Right atrium auricular region (tissue), 2 donors: ENCODE measurements around the gene ELP1. TPM values are rescaled to one million over a fixed set of nuclear protein-coding genes. Genes with fewer than 3 reads are reported as not detected.

Experiments used
- DNase-seq: peaks from one replicate; pipeline ENCODE4 v3.0.0-alpha.2; 2019; ENCODE audit warnings: low spot score
- H3K27ac ChIP-seq, 2 donors: fragments of 200-600 bp; sonication (generic); 1 replicate in 1 of 2; 2 replicates in 1 of 2; pipeline ENCODE4 v1.5.1; 2016 to 2019
- H3K27me3 ChIP-seq, 2 donors: fragments of 200-600 bp; sonication (generic); one replicate each; pipeline versions ENCODE4 v1.5.1 to v1.6.0; 2017 to 2019
- H3K36me3 ChIP-seq: fragments of 200-600 bp; sonication (generic); one replicate; pipeline ENCODE4 v1.5.1; 2016
- H3K4me1 ChIP-seq, 2 donors: fragments of 200-600 bp; sonication (generic); one replicate each; pipeline versions ENCODE4 v1.5.1 to v1.6.0; 2017 to 2019
- H3K4me3 ChIP-seq, 2 donors: fragments of 200-600 bp; sonication (generic); 1 replicate in 1 of 2; 2 replicates in 1 of 2; pipeline ENCODE4 v1.5.1; 2017 to 2019; ENCODE audit warnings: mild to moderate bottlenecking in 1 of 2, moderate library complexity in 1 of 2
- H3K9me3 ChIP-seq, 2 donors: fragments of 200-600 bp; sonication (generic); one replicate each; pipeline ENCODE4 v1.5.1; 2019
- CTCF ChIP-seq, 2 donors: fragments of 200-600 bp; sonication (generic); IDR thresholded peaks; one replicate each; pipeline ENCODE4 v1.5.1; 2019; ENCODE audit warnings: antibody characterized with exemption in 2 of 2
- total RNA-seq, 2 donors: library from RNA; depleted of rRNA; stranded (reverse); fragments of >200 nt; gene quantifications; one replicate each; pipeline ENCODE4 v1.1.0, GENCODE V29; 2016

ELP1 gene
- 10 to 100 TPM; 14.7 to 22.1 TPM for total RNA-seq

GRCh38 chr9:108933718-108934322 lies at the start of gene ELP1:
TSS of gene ELP1 (minus strand) at chr9:108934124. CDS start at chr9:108931146, 2,978 bp downstream.
- peaks cover 0 to 19% of the 10 kb centered on the region in 2 donors for H3K4me1 ChIP-seq
- H3K27ac ChIP-seq = peak within 1 kb of the TSS; percentile 87 to 91
- H3K36me3 ChIP-seq = peaks cover 8% of the 10 kb centered on the region
- peak in 1 of 2 donors; percentile 45 for TF ChIP-seq CTCF (IDR thresholded peaks at IDR 0.05)
- H3K4me3 ChIP-seq = peak within 1 kb of the TSS; percentile 78 to 79
- H3K9me3 ChIP-seq = no peaks in the 10 kb centered on the region
- H3K27me3 ChIP-seq = no peaks in the 10 kb centered on the region
- peak; percentile 93 for DNase-seq

GRCh38 chr9:108980893-108981292 lies 47.0 kb upstream of the ELP1 start:
- no peak for DNase-seq
- no peak for TF ChIP-seq CTCF (IDR thresholded peaks at IDR 0.05)
- peaks cover 24% of the 10 kb centered on the region for H3K36me3 ChIP-seq

GRCh38 chr9:108978205-108978604 lies 44.3 kb upstream of the ELP1 start:
- DNase-seq = no peak
- Histone ChIP-seq H3K4me3 (no peak overlapping the region), H3K27ac (no peak overlapping the region), H3K9me3 (no peaks in the 10 kb centered on the region), H3K36me3 (peaks cover 24% of the 10 kb centered on the region), H3K4me1 (peaks cover 0 to 14% of the 10 kb centered on the region in 2 donors), H3K27me3 (no peaks in the 10 kb centered on the region)
- no peak for TF ChIP-seq CTCF (IDR thresholded peaks at IDR 0.05)

More at GRCh38 chr9:108980893-108981292, 47.0 kb upstream of the ELP1 start:
- no peaks in the 10 kb centered on the region for H3K4me1 ChIP-seq
- H3K27me3 ChIP-seq = no peaks in the 10 kb centered on the region
- H3K9me3 ChIP-seq = no peaks in the 10 kb centered on the region
- H3K4me3 ChIP-seq = no peak overlapping the region
- H3K27ac ChIP-seq = peak overlapping the region; percentile 13 to 37

GRCh38 chr9:108973895-108974294 lies 40.0 kb upstream of the ELP1 start:
- Histone ChIP-seq H3K4me3 (no peak overlapping the region), H3K9me3 (no peaks in the 10 kb centered on the region)
- no peak for TF ChIP-seq CTCF (IDR thresholded peaks at IDR 0.05)

GRCh38 chr9:108972626-108973209 lies 38.8 kb upstream of the ELP1 start:
- H3K4me3 ChIP-seq = no peak overlapping the region

More at GRCh38 chr9:108973895-108974294, 40.0 kb upstream of the ELP1 start:
- H3K27ac ChIP-seq = peak overlapping the region; percentile 57 to 85
- peaks cover 0 to 32% of the 10 kb centered on the region in 2 donors for H3K4me1 ChIP-seq
- no peak for DNase-seq
- H3K27me3 ChIP-seq = no peaks in the 10 kb centered on the region
- peaks cover 12% of the 10 kb centered on the region for H3K36me3 ChIP-seq

More at GRCh38 chr9:108972626-108973209, 38.8 kb upstream of the ELP1 start:
- H3K4me1 ChIP-seq = peaks cover 0 to 42% of the 10 kb centered on the region in 2 donors
- no peaks in the 10 kb centered on the region for H3K9me3 ChIP-seq
- DNase-seq = no peak
- peak overlapping the region; percentile 57 to 85 for H3K27ac ChIP-seq
- H3K36me3 ChIP-seq = peaks cover 7% of the 10 kb centered on the region
- no peak for TF ChIP-seq CTCF (IDR thresholded peaks at IDR 0.05)
- H3K27me3 ChIP-seq = no peaks in the 10 kb centered on the region
